ENCODE measurements around the gene SNTA1.

- TF ChIP-seq YY1 (IDR thresholded peaks at IDR 0.05; ENCODE audit: insufficient read depth, insufficient replicate concordance, low read depth, low read length): no peak
- no peak for TF ChIP-seq ZBTB21 (CRISPR knock-in tag; IDR thresholded peaks at IDR 0.05)
- TF ChIP-seq SSRP1 (CRISPR knock-in tag; IDR thresholded peaks at IDR 0.05): no peak
These were observed 32.0 kb upstream of the SNTA1 start for GRCh38 chr20:33475381-33476152.
